ENCODE data around the gene PEX16. TPM values are rescaled to one million over a fixed set of nuclear protein-coding genes. Genes with fewer than 3 reads are reported as not detected.

Gene PEX16
- total RNA-seq, 3 donors from 2014 or later (not counting 1 experiment from before 2014, with no cell fraction given) = 61.3 to 75.8 (median 67.6) TPM

- peaks cover 6 to 9% of the 10 kb centered on the region in 2 donors for H3K4me1 Mint-ChIP-seq
- H3K27ac Mint-ChIP-seq = no peak overlapping the region
- TF ChIP-seq CTCF (IDR thresholded peaks at IDR 0.05) = no peak
- H3K27ac ChIP-seq (ENCODE audit: low read length) = no peak overlapping the region
- H3K9me3 Mint-ChIP-seq = no peaks in the 10 kb centered on the region
- H3K9me3 ChIP-seq (ENCODE audit: control insufficient read depth, insufficient read depth, low read length) = no peaks in the 10 kb centered on the region
- intact Hi-C loops (cut with micrococcal nuclease) = loop anchor here (10.0 kb wide), 1 partner anchor 164 kb away; the partner anchor contains the start of gene PHF21A
- no peaks in the 10 kb centered on the region for H3K27me3 Mint-ChIP-seq (ENCODE audit: low read depth in 2 of 2)
- H3K4me3 ChIP-seq (ENCODE audit: low read length) = no peak overlapping the region
- peaks cover 4% of the 10 kb centered on the region for H3K36me3 Mint-ChIP-seq
- peaks cover 30% of the 10 kb centered on the region for H3K36me3 ChIP-seq (ENCODE audit: control insufficient read depth, insufficient read depth, low read length)
- H3K27me3 ChIP-seq (ENCODE audit: control insufficient read depth, insufficient read depth, low read length) = no peaks in the 10 kb centered on the region
- no peaks in the 10 kb centered on the region for H3K4me1 ChIP-seq (ENCODE audit: control insufficient read depth, insufficient read depth, low read length)
- ATAC-seq (no peak), DNase-seq (no peak)
- H3K4me3 Mint-ChIP-seq = no peak overlapping the region
- 91% methylated on average over 3 of the region's 4 CpGs for WGBS (ENCODE audit: insufficient coverage)
Measured at GRCh38 chr11:45960387-45961095, 42.9 kb upstream of the PEX16 start.

GRCh38 chr11:45959851-45960250, 42.2 kb upstream of the PEX16 start:
- ATAC-seq = no peak
- no peaks in the 10 kb centered on the region for H3K9me3 Mint-ChIP-seq
- H3K4me3 ChIP-seq (ENCODE audit: low read length) = no peak overlapping the region
- no peaks in the 10 kb centered on the region for H3K27me3 Mint-ChIP-seq (ENCODE audit: low read depth in 2 of 2)
- H3K4me3 Mint-ChIP-seq = no peak overlapping the region
- no peak for DNase-seq
- H3K27me3 ChIP-seq (ENCODE audit: control insufficient read depth, insufficient read depth, low read length) = no peaks in the 10 kb centered on the region
- 100% methylated on average over 1 of the region's 1 CpG for WGBS (ENCODE audit: insufficient coverage)
- H3K4me1 ChIP-seq (ENCODE audit: control insufficient read depth, insufficient read depth, low read length) = no peaks in the 10 kb centered on the region
- intact Hi-C loops (cut with micrococcal nuclease) = loop anchor here (10.0 kb wide), 1 partner anchor 165 kb away; the partner anchor contains the start of gene PHF21A
- H3K9me3 ChIP-seq (ENCODE audit: control insufficient read depth, insufficient read depth, low read length) = no peaks in the 10 kb centered on the region
- H3K36me3 ChIP-seq (ENCODE audit: control insufficient read depth, insufficient read depth, low read length) = peaks cover 27% of the 10 kb centered on the region
- H3K4me1 Mint-ChIP-seq = peaks cover 6 to 9% of the 10 kb centered on the region in 2 donors
- peaks cover 10% of the 10 kb centered on the region for H3K36me3 Mint-ChIP-seq
- TF ChIP-seq CTCF (IDR thresholded peaks at IDR 0.05) = no peak
- H3K27ac Mint-ChIP-seq = no peak overlapping the region
- no peak overlapping the region for H3K27ac ChIP-seq (ENCODE audit: low read length)

GRCh38 chr11:45949992-45950407, 32.3 kb upstream of the PEX16 start:
- Histone ChIP-seq H3K27me3 (ENCODE audit: control insufficient read depth, insufficient read depth, low read length) (no peaks in the 10 kb centered on the region), H3K4me3 (ENCODE audit: low read length) (no peak overlapping the region), H3K36me3 (ENCODE audit: control insufficient read depth, insufficient read depth, low read length) (peaks cover 71% of the 10 kb centered on the region), H3K27ac (ENCODE audit: low read length) (no peak overlapping the region), H3K4me1 (ENCODE audit: control insufficient read depth, insufficient read depth, low read length) (no peaks in the 10 kb centered on the region), H3K9me3 (ENCODE audit: control insufficient read depth, insufficient read depth, low read length) (no peaks in the 10 kb centered on the region)
- Mint-ChIP-seq H3K27ac (no peak overlapping the region), H3K27me3 (ENCODE audit: low read depth in 2 of 2) (no peaks in the 10 kb centered on the region), H3K9me3 (no peaks in the 10 kb centered on the region), H3K4me1 (no peaks in the 10 kb centered on the region), H3K36me3 (peaks cover 50% of the 10 kb centered on the region), H3K4me3 (no peak overlapping the region)
- 86% methylated on average over 1 of the region's 1 CpG for WGBS (ENCODE audit: insufficient coverage)
- DNase-seq (no peak), ATAC-seq (no peak)
- no peak for TF ChIP-seq CTCF (IDR thresholded peaks at IDR 0.05)
- intact Hi-C loops (cut with micrococcal nuclease) = no loop called here

- Histone ChIP-seq H3K9me3 (ENCODE audit: control insufficient read depth, insufficient read depth, low read length) (no peaks in the 10 kb centered on the region), H3K27me3 (ENCODE audit: control insufficient read depth, insufficient read depth, low read length) (no peaks in the 10 kb centered on the region), H3K4me1 (ENCODE audit: control insufficient read depth, insufficient read depth, low read length) (no peaks in the 10 kb centered on the region), H3K4me3 (ENCODE audit: low read length) (no peak overlapping the region), H3K27ac (ENCODE audit: low read length) (no peak overlapping the region), H3K36me3 (ENCODE audit: control insufficient read depth, insufficient read depth, low read length) (peaks cover 80% of the 10 kb centered on the region)
- DNase-seq (no peak), ATAC-seq (no peak)
- Mint-ChIP-seq H3K4me3 (no peak overlapping the region), H3K27ac (no peak overlapping the region), H3K9me3 (no peaks in the 10 kb centered on the region), H3K27me3 (ENCODE audit: low read depth in 2 of 2) (no peaks in the 10 kb centered on the region), H3K36me3 (peaks cover 50% of the 10 kb centered on the region), H3K4me1 (no peaks in the 10 kb centered on the region)
- 99% methylated on average over 3 of the region's 3 CpGs for WGBS (ENCODE audit: insufficient coverage)
- intact Hi-C loops (cut with micrococcal nuclease) = no loop called here
- no peak for TF ChIP-seq CTCF (IDR thresholded peaks at IDR 0.05)
Measured at GRCh38 chr11:45948356-45948755, 30.7 kb upstream of the PEX16 start.
